ENCODE measurements around the gene SFR1.
A peak's percentile ranks its signal among the peaks of the same experiment; 100 is the strongest.
"Not testable (repeated sequence)": the region's sequence is repeated elsewhere in the genome, so short reads cannot be mapped to it uniquely, and the experiment has no call there.

Gene SFR1

GRCh38 chr10:104151737-104152136 is 29.8 kb downstream of the SFR1 start:
- DNase-seq (no peak), ATAC-seq (replicated peaks) (no peak)
- Mint-ChIP-seq H3K27ac (no peak overlapping the region), H3K36me3 (ENCODE audit: insufficient read depth) (no peaks in the 10 kb centered on the region), H3K4me3 (no peak overlapping the region), H3K4me1 (ENCODE audit: low read depth in 2 of 2) (no peaks in the 10 kb centered on the region), H3K27me3 (peaks cover 64 to 73% of the 10 kb centered on the region in 2 donors), H3K9me3 (peaks cover 5 to 9% of the 10 kb centered on the region in 2 donors)

GRCh38 chr10:104155591-104155990 is 33.6 kb downstream of the SFR1 start:
- Mint-ChIP-seq H3K9me3 (peaks cover 5 to 9% of the 10 kb centered on the region in 2 donors), H3K4me3 (no peak overlapping the region), H3K27me3 (peaks cover 54 to 61% of the 10 kb centered on the region in 2 donors), H3K4me1 (ENCODE audit: low read depth in 2 of 2) (no peaks in the 10 kb centered on the region), H3K27ac (no peak overlapping the region), H3K36me3 (ENCODE audit: insufficient read depth) (no peaks in the 10 kb centered on the region)
- DNase-seq (no peak), ATAC-seq (replicated peaks) (no peak)

- Mint-ChIP-seq H3K4me3 (no peak overlapping the region), H3K27me3 (peaks cover 52 to 61% of the 10 kb centered on the region in 2 donors)
- no peak for DNase-seq
These were observed 48.8 kb downstream of the SFR1 start for GRCh38 chr10:104170610-104171254.

GRCh38 chr10:104174136-104174535 is 52.2 kb downstream of the SFR1 start:
- H3K27me3 Mint-ChIP-seq, result peaks cover 23 to 30% of the 10 kb centered on the region in 2 donors
- ATAC-seq (replicated peaks), result not testable (repeated sequence)

More at GRCh38 chr10:104170610-104171254, 48.8 kb downstream of the SFR1 start:
- Mint-ChIP-seq H3K4me1 (ENCODE audit: low read depth in 2 of 2) (peaks cover 5 to 6% of the 10 kb centered on the region in 2 donors), H3K36me3 (ENCODE audit: insufficient read depth) (no peaks in the 10 kb centered on the region), H3K9me3 (no peaks in the 10 kb centered on the region), H3K27ac (peak overlapping the region in 1 of 2 donors; percentile 41)
- ATAC-seq (replicated peaks), result peak; percentile 70

More at GRCh38 chr10:104174136-104174535, 52.2 kb downstream of the SFR1 start:
- H3K27ac Mint-ChIP-seq; DNase-seq; H3K36me3 Mint-ChIP-seq (ENCODE audit: insufficient read depth); H3K4me1 Mint-ChIP-seq (ENCODE audit: low read depth in 2 of 2); H3K9me3 Mint-ChIP-seq; H3K4me3 Mint-ChIP-seq: not testable (repeated sequence)

Measured in effector memory CD8-positive, alpha-beta T cell (primary cell).